Head of caudate nucleus (tissue), 42 donors: ENCODE results near the gene ETDA.
A peak's percentile ranks its signal among the peaks of the same experiment; 100 is the strongest.
"Not testable (repeated sequence)": the region's sequence is repeated elsewhere in the genome, so short reads cannot be mapped to it uniquely, and the experiment has no call there.

ENCODE experiments used
- DNase-seq, 42 donors: peaks; one replicate each; pipeline versions ENCODE4 v3.0.0 to v3.0.0-alpha.2; 2020 to 2021; ENCODE audit warnings: mixed read lengths in 7 of 42
- intact Hi-C: fragments of 100-400 bp; cut with DNase I; formaldehyde crosslinking; loops from one replicate; pipeline ENCODE4 v1.15.0; 2022

Gene ETDA

GRCh38 chrX:135252011-135252518 is at the start of gene ETDA:
Gene ETDA, plus strand, starts transcription at chrX:135252061. Its CDS starts 1,216 bp downstream, at chrX:135253277.
- intact Hi-C loops, DNase-seq: not testable (repeated sequence)

- peak in 34 of 42 donors; percentile 2 to 65 (median 32) for DNase-seq
- intact Hi-C loops: not testable (repeated sequence)
These were observed 45.4 kb upstream of the ETDA start for GRCh38 chrX:135206427-135206826.

- intact Hi-C loops: no loop called here
- DNase-seq: no peak
These were observed 38.5 kb upstream of the ETDA start for GRCh38 chrX:135213200-135213844.

- DNase-seq, intact Hi-C loops: not testable (repeated sequence)
These were observed 5.9 kb upstream of the ETDA start for GRCh38 chrX:135245989-135246388.

GRCh38 chrX:135256087-135256684 is 4.3 kb downstream of the ETDA start:
- intact Hi-C loops, DNase-seq: not testable (repeated sequence)

- intact Hi-C loops: no loop called here
- DNase-seq: no peak
These were observed 5.1 kb downstream of the ETDA start for GRCh38 chrX:135256923-135257322.

- no peak for DNase-seq
- intact Hi-C loops: no loop called here
These were observed 5.6 kb downstream of the ETDA start for GRCh38 chrX:135257469-135257868.

GRCh38 chrX:135260976-135261375 is 9.1 kb downstream of the ETDA start:
- intact Hi-C loops, DNase-seq: not testable (repeated sequence)

GRCh38 chrX:135263376-135263775 is 11.5 kb downstream of the ETDA start:
- intact Hi-C loops, DNase-seq: not testable (repeated sequence)

- no peak for DNase-seq
- intact Hi-C loops: no loop called here
These were observed 12.3 kb downstream of the ETDA start for GRCh38 chrX:135264206-135264605.

GRCh38 chrX:135273162-135273561 is 21.3 kb downstream of the ETDA start:
- intact Hi-C loops: no loop called here
- no peak for DNase-seq

GRCh38 chrX:135275973-135276372 is 24.1 kb downstream of the ETDA start:
- no peak for DNase-seq
- intact Hi-C loops: no loop called here

- intact Hi-C loops: no loop called here
- no peak for DNase-seq
These were observed 35.5 kb downstream of the ETDA start for GRCh38 chrX:135287266-135287823.

- intact Hi-C loops: no loop called here
These were observed 43.5 kb downstream of the ETDA start for GRCh38 chrX:135295238-135295943.

GRCh38 chrX:135295944-135296305 is 44.1 kb downstream of the ETDA start:
- intact Hi-C loops: no loop called here
- DNase-seq: no peak

More at GRCh38 chrX:135295238-135295943, 43.5 kb downstream of the ETDA start:
- DNase-seq: peak; percentile 15 to 83 (median 64)

- DNase-seq: no peak
- intact Hi-C loops: no loop called here
These were observed 50.5 kb downstream of the ETDA start for GRCh38 chrX:135302269-135302873.
